Fibroblast of mammary gland (primary cell): ENCODE results near the gene RSBN1L.

ENCODE experiments used
- DNase-seq: peaks from one replicate; pipeline ENCODE4 v3.0.0-alpha.2; 2010; ENCODE audit warnings: low read depth
- H3K4me3 ChIP-seq: 2 replicates; pipeline ENCODE4 v1.5.1; 2011; ENCODE audit warnings: low read depth, mild to moderate bottlenecking, low read length, moderate library complexity; ENCODE audit not compliant: control insufficient read depth
- CTCF ChIP-seq: conservative IDR thresholded peaks from 2 replicates; pipeline ENCODE4 v1.5.1; 2011; ENCODE audit warnings: low read depth, low read length, inconsistent platforms; ENCODE audit not compliant: control insufficient read depth, insufficient read depth

RSBN1L gene

GRCh38 chr7:77765481-77765880 is 69.2 kb downstream of the RSBN1L start:
- H3K4me3 ChIP-seq: no peak overlapping the region
- no peak for DNase-seq
- TF ChIP-seq CTCF: no peak

DNA sequence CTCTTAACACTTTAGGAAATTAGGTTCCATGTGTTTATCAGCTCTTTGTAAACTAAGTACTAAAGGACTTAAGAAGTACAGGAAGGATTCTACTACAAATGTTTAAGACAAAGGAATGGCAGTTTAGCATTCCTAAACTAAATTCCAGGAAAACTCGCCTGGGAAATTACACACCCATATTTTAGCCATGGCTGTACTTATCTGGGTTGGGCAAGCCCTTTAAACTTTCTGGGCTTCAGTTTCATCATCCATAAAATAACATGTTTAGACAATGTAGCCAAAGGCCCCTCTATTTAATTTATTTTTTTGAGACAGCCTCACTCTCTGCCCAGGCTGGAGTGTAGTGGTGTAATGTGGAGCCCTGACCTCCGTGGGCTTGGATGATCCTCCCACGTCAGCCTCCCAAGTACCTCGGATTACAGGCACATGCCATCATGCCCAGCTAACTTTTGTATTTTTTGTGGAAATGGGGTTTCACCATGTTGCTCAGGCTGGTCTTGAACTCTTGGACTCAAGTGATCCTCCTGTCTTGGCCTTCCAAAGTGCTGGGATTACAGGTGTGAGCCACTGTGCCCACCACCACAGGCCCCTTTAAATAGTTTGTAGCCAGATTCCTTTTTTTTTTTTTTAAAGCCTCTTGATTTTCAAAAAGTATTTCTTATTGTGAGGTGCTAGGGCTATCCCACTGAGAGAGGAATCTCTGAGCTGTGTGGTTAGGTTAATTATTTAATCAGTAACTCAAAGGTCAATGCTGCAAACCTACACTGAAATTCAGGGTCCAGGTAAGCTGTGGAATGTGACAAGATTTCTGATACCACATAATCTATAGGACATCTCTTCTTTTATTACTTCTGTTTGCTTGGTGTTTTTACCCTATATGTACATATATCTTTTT is 69.9 kb downstream of the RSBN1L start:
- no peak for DNase-seq
- no peak for TF ChIP-seq CTCF

DNA sequence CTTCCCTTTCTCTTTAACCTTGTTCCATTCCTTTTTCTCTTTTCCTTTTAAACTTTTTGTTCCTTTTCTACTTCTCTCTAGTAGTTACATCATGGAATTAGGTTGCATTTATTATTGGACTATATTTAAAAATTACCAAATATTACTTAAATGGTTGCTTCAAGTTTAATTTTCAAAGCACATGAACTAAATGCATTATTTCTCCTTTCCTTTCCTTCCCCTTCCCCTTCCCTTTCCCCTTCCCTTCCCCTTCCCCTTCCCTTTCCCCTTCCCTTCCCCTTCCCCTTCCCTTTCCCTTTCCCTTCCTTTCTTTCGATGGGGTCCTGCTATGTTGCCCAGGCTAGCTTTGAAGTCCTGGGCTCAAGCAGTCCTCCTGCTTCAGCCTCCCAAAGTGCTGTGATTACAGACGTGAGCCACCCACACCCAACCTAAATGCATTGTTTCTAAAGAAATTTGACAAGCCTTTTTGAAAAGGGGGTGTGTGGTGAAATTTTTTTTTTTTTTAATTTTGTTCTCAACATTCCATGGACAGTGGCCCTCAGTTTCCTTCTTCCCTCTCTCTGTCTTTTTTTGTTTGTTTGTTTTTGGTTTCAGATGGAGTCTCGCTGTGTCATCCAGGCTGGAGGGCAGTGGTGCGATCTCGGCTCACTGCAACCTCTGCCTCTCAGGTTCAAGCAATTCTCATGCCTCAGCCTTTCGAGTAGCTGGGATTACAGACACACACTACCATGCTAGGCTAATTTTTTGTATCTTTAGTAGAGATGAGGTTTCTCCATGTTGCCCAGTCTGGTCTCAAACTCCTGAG is 70.7 kb downstream of the RSBN1L start:
- DNase-seq: no peak
- H3K4me3 ChIP-seq: no peak overlapping the region
- no peak for TF ChIP-seq CTCF

More for the DNA sequence above, 69.9 kb downstream of the RSBN1L start:
- H3K4me3 ChIP-seq: no peak overlapping the region

GRCh38 chr7:77770316-77770715 is 74.1 kb downstream of the RSBN1L start:
- no peak for TF ChIP-seq CTCF
- H3K4me3 ChIP-seq: no peak overlapping the region
- no peak for DNase-seq

- DNase-seq: no peak
- TF ChIP-seq CTCF: no peak
- no peak overlapping the region for H3K4me3 ChIP-seq
These were observed 75.6 kb downstream of the RSBN1L start for GRCh38 chr7:77771901-77772300.

DNA sequence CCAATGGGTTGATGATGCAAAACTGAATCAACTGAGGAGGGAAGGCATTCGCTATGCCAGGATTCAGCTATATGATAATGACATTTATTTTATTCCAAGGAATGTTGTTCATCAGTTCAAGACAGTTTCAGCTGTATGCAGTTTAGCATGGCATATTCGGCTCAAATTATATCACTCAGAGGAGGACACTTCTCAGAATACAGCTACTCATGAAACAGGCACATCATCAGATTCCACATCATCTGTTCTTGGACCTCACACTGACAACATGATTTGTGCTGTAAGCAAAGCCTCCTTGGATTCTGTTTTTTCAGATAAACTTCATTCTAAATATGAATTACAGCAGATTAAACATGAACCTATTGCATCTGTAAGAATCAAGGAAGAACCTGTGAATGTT is 82.3 kb downstream of the RSBN1L start:
- DNase-seq: no peak

More for the DNA sequence above, 82.3 kb downstream of the RSBN1L start:
- H3K4me3 ChIP-seq: no peak overlapping the region
- TF ChIP-seq CTCF: no peak
